Kidney (tissue), 14 donors: ENCODE data around the gene FRAS1. TPM values are rescaled to one million over a fixed set of nuclear protein-coding genes. Genes with fewer than 3 reads are reported as not detected.
"Not testable (repeated sequence)": the region's sequence is repeated elsewhere in the genome, so short reads cannot be mapped to it uniquely, and the experiment has no call there.

Experiments used
- DNase-seq, 5 donors: peaks; one replicate each; pipeline ENCODE4 v3.0.0-alpha.2; 2013 to 2020
- FAIRE-seq: peaks from 2 replicates; lab custom pipeline; 2012; peaks lifted over from hg19 to GRCh38; lab: Jason Lieb, UNC
- H3K27ac ChIP-seq, 2 donors: one replicate each; pipeline ENCODE4 v1.7.0; 2013; ENCODE audit warnings: low read depth in 2 of 2, low read length in 2 of 2, inconsistent platforms in 1 of 2
- H3K27me3 ChIP-seq: one replicate; pipeline ENCODE4 v1.7.1; 2013; ENCODE audit warnings: low read length, inconsistent platforms; ENCODE audit not compliant: control insufficient read depth, insufficient read depth
- H3K36me3 ChIP-seq, 3 donors: one replicate each; pipeline versions ENCODE4 v1.7.0 to v1.7.1; 2013; ENCODE audit warnings: low read length in 3 of 3, control low read depth in 1 of 3, inconsistent platforms in 1 of 3; ENCODE audit not compliant: insufficient read depth in 3 of 3, control insufficient read depth in 2 of 3
- H3K4me1 ChIP-seq, 3 donors: one replicate each; pipeline versions ENCODE4 v1.7.0 to v1.7.1; 2013; ENCODE audit warnings: low read length in 3 of 3, inconsistent platforms in 1 of 3, low read depth in 1 of 3; ENCODE audit not compliant: control insufficient read depth in 2 of 3, insufficient read depth in 2 of 3
- H3K4me3 ChIP-seq, 3 donors: one replicate each; pipeline versions ENCODE4 v1.7.0 to v1.8.1; 2013; ENCODE audit warnings: low read length in 3 of 3, control low read depth in 1 of 3, inconsistent platforms in 1 of 3
- H3K9ac ChIP-seq, 3 donors: one replicate each; pipeline versions ENCODE4 v1.7.0 to v1.7.1; 2013; ENCODE audit warnings: low read length in 3 of 3, control low read depth in 1 of 3, inconsistent platforms in 1 of 3
- H3K9me3 ChIP-seq, 3 donors: one replicate each; pipeline versions ENCODE4 v1.7.0 to v1.7.1; 2013; ENCODE audit warnings: low read length in 3 of 3, control low read depth in 1 of 3, inconsistent platforms in 1 of 3; ENCODE audit not compliant: control insufficient read depth in 2 of 3, insufficient read depth in 1 of 3
- CTCF ChIP-seq: IDR thresholded peaks from 3 replicates; pipeline ENCODE4 v1.5.1; 2012; ENCODE audit warnings: mild to moderate bottlenecking, moderate library complexity, borderline replicate concordance; ENCODE audit not compliant: insufficient read depth; ENCODE audit errors: extremely low read depth
- intact Hi-C: fragments of 100-400 bp; cut with DNase I; formaldehyde crosslinking; loops from one replicate; pipeline ENCODE4 v1.11.1; 2022
- polyA plus RNA-seq: library from polyadenylated mRNA; stranded (reverse); fragments of 350-450 nt; fragmentation: Illumina TruSeq; extraction: RNeasy Lipid Tissue Mini Kit (QIAGEN cat#74804); gene quantifications from one replicate; pipeline ENCODE4 v1.2.3, GENCODE V29; 2014; ENCODE audit warnings: low read depth, low replicate concordance; ENCODE audit not compliant: insufficient read depth
- total RNA-seq: library from RNA; stranded (reverse); fragmentation: NEBNext Ultra II Directional; extraction: Animal tissue kit (Norgen Biotek cat#: 25700); gene quantifications from one replicate; pipeline ENCODE4 v1.2.1, GENCODE V29; 2021
- donor health status: control.
- donor health status: control.
- donor health status: control.
- donor health status: control.
- donor health status: control.
- donor health status: DM: yes; HTN: yes; CAD: no.
- donor health status: Normal renal cell carcinoma (clear cell type).

FRAS1 gene
- total and polyA plus RNA-seq, 2 donors from 2014 or later, result 6.5 to 31.5 TPM

DNA sequence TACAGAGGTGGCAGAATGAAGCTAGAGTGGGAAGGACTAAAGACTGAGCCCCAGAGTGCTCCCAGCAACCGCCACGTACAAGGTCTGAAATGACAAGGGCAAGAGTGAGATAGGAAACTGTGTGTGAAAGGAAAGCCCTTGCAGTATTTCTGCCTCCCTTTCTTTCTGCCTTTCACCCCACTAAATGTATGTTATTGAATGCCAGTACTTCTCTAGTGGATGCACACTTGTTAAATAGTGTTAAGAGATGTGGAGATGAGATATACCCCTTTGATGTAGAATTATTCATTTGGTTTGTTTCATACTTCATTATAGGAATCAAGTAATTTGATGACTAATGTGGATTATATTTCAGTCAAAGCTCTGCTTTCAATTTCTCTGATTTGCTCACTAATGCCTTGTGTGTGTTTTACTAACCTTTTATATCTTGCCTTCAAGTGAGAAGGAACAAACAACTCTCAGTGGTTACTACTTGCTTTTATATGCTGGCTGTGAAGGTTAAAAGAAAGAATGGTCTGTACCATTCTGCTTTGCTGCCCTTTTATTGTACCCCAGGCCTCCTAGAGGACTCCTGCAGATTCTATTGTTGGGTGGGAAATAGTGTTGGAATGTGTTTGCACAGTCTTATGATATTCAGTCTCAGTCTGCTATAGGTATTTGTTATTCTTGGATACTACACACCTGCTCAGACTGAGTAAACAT lies 486.5 kb downstream of the FRAS1 start:
- H3K27ac ChIP-seq, result no peak overlapping the region
- intact Hi-C loops, result no loop called here
- DNase-seq, result no peak
- H3K36me3 ChIP-seq, result peaks cover 0 to 5% (median 0%) of the 10 kb centered on the region in 3 donors
- H3K9me3 ChIP-seq, result no peaks in the 10 kb centered on the region
- peaks cover 0 to 2% (median 0%) of the 10 kb centered on the region in 3 donors for H3K4me1 ChIP-seq
- no peaks in the 10 kb centered on the region for H3K27me3 ChIP-seq
- no peak overlapping the region for H3K4me3 ChIP-seq
- no peak for TF ChIP-seq CTCF
- no peak for FAIRE-seq
- H3K9ac ChIP-seq, result no peak overlapping the region

DNA sequence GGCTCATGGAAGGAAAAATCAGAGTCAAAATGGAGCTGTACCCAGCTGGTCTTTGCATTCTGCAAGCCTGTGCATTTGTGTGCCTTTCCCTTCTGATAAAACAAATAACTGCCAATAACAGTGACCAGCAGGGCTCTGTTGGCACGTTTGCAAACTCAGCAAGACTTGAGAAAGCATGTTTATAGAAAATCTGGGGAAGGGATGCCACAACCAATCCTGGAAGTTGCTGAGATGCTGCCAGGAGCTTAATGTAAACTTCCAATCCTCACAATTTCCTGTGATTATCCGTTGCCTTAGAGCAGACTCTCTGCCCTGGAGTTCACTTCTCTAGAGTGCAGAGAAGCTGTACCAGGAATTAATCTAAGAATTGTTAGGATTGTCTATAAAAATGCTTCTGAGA lies 487.6 kb downstream of the FRAS1 start:
- Histone ChIP-seq H3K27me3 (no peaks in the 10 kb centered on the region), H3K9ac (no peak overlapping the region), H3K27ac (no peak overlapping the region), H3K4me3 (no peak overlapping the region), H3K4me1 (peaks cover 0 to 2% (median 0%) of the 10 kb centered on the region in 3 donors), H3K36me3 (peaks cover 0 to 5% (median 0%) of the 10 kb centered on the region in 3 donors), H3K9me3 (no peaks in the 10 kb centered on the region)
- intact Hi-C loops, result no loop called here
- DNase-seq (no peak), FAIRE-seq (no peak)
- no peak for TF ChIP-seq CTCF

GRCh38 chr4:78545275-78546246 lies 488.4 kb downstream of the FRAS1 start:
- Histone ChIP-seq H3K4me1 (peaks cover 0 to 2% (median 0%) of the 10 kb centered on the region in 3 donors), H3K4me3 (no peak overlapping the region), H3K27ac (no peak overlapping the region), H3K9ac (no peak overlapping the region), H3K27me3 (no peaks in the 10 kb centered on the region), H3K36me3 (peaks cover 0 to under 1% (median 0%) of the 10 kb centered on the region in 3 donors), H3K9me3 (no peaks in the 10 kb centered on the region)
- TF ChIP-seq CTCF, result no peak
- intact Hi-C loops, result no loop called here
- DNase-seq (no peak), FAIRE-seq (no peak)

GRCh38 chr4:78547899-78548298 lies 490.8 kb downstream of the FRAS1 start:
- H3K9ac ChIP-seq, H3K9me3 ChIP-seq, H3K27ac ChIP-seq, intact Hi-C loops, H3K27me3 ChIP-seq, FAIRE-seq, DNase-seq, H3K4me1 ChIP-seq, H3K36me3 ChIP-seq, H3K4me3 ChIP-seq: not testable (repeated sequence)

- H3K4me1 ChIP-seq, intact Hi-C loops, DNase-seq, H3K27ac ChIP-seq, H3K4me3 ChIP-seq, H3K36me3 ChIP-seq, FAIRE-seq, H3K9me3 ChIP-seq, H3K9ac ChIP-seq, H3K27me3 ChIP-seq: not testable (repeated sequence)
Observed at GRCh38 chr4:78548889-78549288, 491.8 kb downstream of the FRAS1 start.
